ENCODE results near the gene KIAA1958. TPM values are rescaled to one million over a fixed set of nuclear protein-coding genes. Genes with fewer than 3 reads are reported as not detected.

Gene KIAA1958
- total and polyA plus RNA-seq, 10 of the 15 experiments (the other 5 are each of a cell fraction or from before 2014, with no cell fraction given) = 0.53 to 8.7 (median 4.0) TPM

- no peak overlapping the region for H3K9ac ChIP-seq (ENCODE audit: control insufficient read depth, insufficient read depth, low read length)
- H3K4me1 ChIP-seq (ENCODE audit: control insufficient read depth, insufficient read depth, low read length) = no peaks in the 10 kb centered on the region
- no peaks in the 10 kb centered on the region for H4K20me1 ChIP-seq (ENCODE audit: control insufficient read depth, insufficient read depth)
- no peak overlapping the region for H2AFZ ChIP-seq (ENCODE audit: control insufficient read depth, low read depth, low read length)
- no TSS peak for BruUV-seq (replicated peaks)
- no peak overlapping the region for H3K4me2 ChIP-seq (ENCODE audit: control insufficient read depth, insufficient read depth)
- H3K4me3 ChIP-seq = no peak overlapping the region
- H3K27ac ChIP-seq (ENCODE audit: control insufficient read depth, insufficient read depth) = no peak overlapping the region
- FAIRE-seq (no peak), DNase-seq (ENCODE audit: low read depth, low spot score) (no peak), ATAC-seq (no peak; the same call in 2 of the 3 replicates)
- H3K27me3 ChIP-seq (replicated peaks in 1 of 2; ENCODE audit: control insufficient read depth in 2 of 2, insufficient read depth in 2 of 2, low read length in 1 of 2) = no peaks in the 10 kb centered on the region
- no peaks in the 10 kb centered on the region; the same call in 1 of the 2 replicates for H3K79me2 ChIP-seq (ENCODE audit: control insufficient read depth, insufficient read depth, low read length)
- ChIA-PET CTCF (no interaction called here), POLR2A (interaction anchor here (0.6 kb wide), 1 partner anchor 1316 kb away, joined by 3 read pairs; no protein-coding TSS in a partner anchor), RAD21 (ENCODE audit: unreplicated experiment) (no interaction called here), SMC1A (ENCODE audit: uncharacterized antibody, unreplicated experiment) (interaction anchor here (0.7 kb wide), 1 partner anchor 12 kb away, joined by 3 read pairs; no protein-coding TSS in a partner anchor)
- H3K36me3 ChIP-seq (ENCODE audit: control insufficient read depth in 2 of 2, insufficient read depth in 2 of 2, low read length in 1 of 2) = no peaks in the 10 kb centered on the region
- intact Hi-C loops (cut with micrococcal nuclease; ENCODE audit: unreplicated experiment) = no loop called here
- WGBS (ENCODE audit: insufficient coverage, insufficient replicate concordance, low lambda C conversion rate, missing lambda C conversion rate) = 52% methylated on average over 1 of the region's 1 CpG
- in situ Hi-C loops (cut with MboI) = no loop called here
- H3K9me3 ChIP-seq (replicated peaks; ENCODE audit: control insufficient read depth, insufficient read depth, low read length) = no peaks in the 10 kb centered on the region; the same call in 1 of the 3 replicates
- TF ChIP-seq CHD1 (IDR thresholded peaks at IDR 0.05; ENCODE audit: low read depth, low read length) (no peak), ZNF687 (IDR thresholded peaks at IDR 0.05) (no peak), CEBPZ (IDR thresholded peaks at IDR 0.05; ENCODE audit: low read depth, low read length) (no peak), RUNX3 (IDR thresholded peaks at IDR 0.05; ENCODE audit: low read length) (no peak), BMI1 (IDR thresholded peaks at IDR 0.05; ENCODE audit: borderline replicate concordance) (no peak), ZNF592 (IDR thresholded peaks at IDR 0.05) (no peak), SMARCA5 (IDR thresholded peaks at IDR 0.05) (no peak), ZNF24 (IDR thresholded peaks at IDR 0.05) (no peak), TCF7 (IDR thresholded peaks at IDR 0.05; ENCODE audit: borderline replicate concordance) (no peak), BHLHE40 (IDR thresholded peaks at IDR 0.05; ENCODE audit: borderline replicate concordance in 1 of 2, low read depth in 2 of 2, low read length in 1 of 2) (no peak)
These were observed 57.9 kb downstream of the KIAA1958 start for GRCh38 chr9:112544477-112544876.

Data from GM12878 (cell line).